Caco-2 (cell line): ENCODE data around the gene C1orf167. TPM values are rescaled to one million over a fixed set of nuclear protein-coding genes. Genes with fewer than 3 reads are reported as not detected.

Experiments
- BruUV-seq: library from RNA; stranded (reverse); fragments of 400-500 nt; replicated peaks from 2 replicates; lab custom pipeline; 2021; lab: Mats Ljungman, UMichigan
- CTCF ChIA-PET: fragments of 300-600 bp; sonication (Branson Sonifier 250); formaldehyde crosslinking; loops from one replicate; lab custom pipeline; 2022; ENCODE audit warnings: antibody characterized with exemption; lab: Charles Lee
- POLR2A ChIA-PET: fragments of 300-600 bp; sonication (Branson Sonifier 250); formaldehyde crosslinking; loops from one replicate; lab custom pipeline; 2022; ENCODE audit warnings: antibody characterized with exemption; lab: Charles Lee
- DNase-seq, 2 experiments: peaks; one replicate each; pipeline versions ENCODE4 v3.0.0 to v3.0.0-alpha.2; 2020 to 2022
- H3K27me3 ChIP-seq: replicated peaks from 2 replicates; pipeline ENCODE4 v1.6.0; 2011; ENCODE audit warnings: low read length; ENCODE audit not compliant: control insufficient read depth, insufficient read depth
- H3K36me3 ChIP-seq: 2 replicates; pipeline ENCODE4 v1.5.1; 2011; ENCODE audit warnings: low read length; ENCODE audit not compliant: control insufficient read depth, insufficient read depth
- H3K4me1 ChIP-seq: fragments of 250-450 bp; sonication (Bioruptor Pico); 2 replicates; pipeline ENCODE4 v1.5.1; 2020; ENCODE audit warnings: mild to moderate bottlenecking
- H3K4me3 ChIP-seq: 2 replicates; pipeline ENCODE4 v1.5.1; 2011; ENCODE audit warnings: low read depth, mild to moderate bottlenecking, control low read depth, low read length
- H3K9me3 ChIP-seq: fragments of 250-450 bp; sonication (Bioruptor Pico); 2 replicates; pipeline ENCODE4 v1.5.1; 2020; ENCODE audit warnings: mild to moderate bottlenecking, moderate library complexity
- H3K27ac Mint-ChIP-seq: one replicate; pipeline ENCODE4 v1.8.0; 2022; ENCODE audit warnings: mixed read lengths; ENCODE audit not compliant: unreplicated experiment
- H3K27me3 Mint-ChIP-seq: one replicate; pipeline ENCODE4 v1.8.0; 2022; ENCODE audit warnings: mixed read lengths; ENCODE audit not compliant: insufficient read depth, unreplicated experiment
- H3K36me3 Mint-ChIP-seq: one replicate; pipeline ENCODE4 v1.8.0; 2022; ENCODE audit warnings: mild to moderate bottlenecking, mixed read lengths; ENCODE audit not compliant: insufficient read depth, unreplicated experiment
- H3K4me1 Mint-ChIP-seq: one replicate; pipeline ENCODE4 v1.8.0; 2022; ENCODE audit warnings: low read depth, mixed read lengths; ENCODE audit not compliant: unreplicated experiment
- H3K4me3 Mint-ChIP-seq: one replicate; pipeline ENCODE4 v1.8.0; 2022; ENCODE audit warnings: mild to moderate bottlenecking, moderate library complexity, mixed read lengths; ENCODE audit not compliant: unreplicated experiment
- H3K9me3 Mint-ChIP-seq: one replicate; pipeline ENCODE4 v1.8.0; 2022; ENCODE audit warnings: mixed read lengths; ENCODE audit not compliant: unreplicated experiment
- intact Hi-C: fragments of 100-400 bp; cut with micrococcal nuclease; formaldehyde crosslinking; loops from one replicate; pipeline ENCODE4 v1.10.0; 2022; ENCODE audit not compliant: unreplicated experiment
- total RNA-seq: library from RNA; stranded (reverse); gene quantifications from 2 replicates; pipeline ENCODE4 v1.2.3, GENCODE V29; 2022
- TF ChIP-seq, protein P1 (sequence below), 2 experiments: fragments of 200-600 bp in 1 of 2; IDR thresholded peaks; 1 replicate in 1 of 2; 2 replicates in 1 of 2; pipeline versions ENCODE4 v1.5.1 to v1.8.0; 2011 to 2022; ENCODE audit warnings: antibody characterized with exemption in 1 of 2, control low read depth in 1 of 2, inconsistent platforms in 1 of 2, low read depth in 1 of 2, low read length in 1 of 2, mild to moderate bottlenecking in 1 of 2, moderate library complexity in 1 of 2; ENCODE audit not compliant: insufficient read depth in 1 of 2, severe bottlenecking in 1 of 2, unreplicated experiment in 1 of 2

C1orf167 gene
- total RNA-seq, 1 experiment from 2014 or later: 0.64 TPM

DNA sequence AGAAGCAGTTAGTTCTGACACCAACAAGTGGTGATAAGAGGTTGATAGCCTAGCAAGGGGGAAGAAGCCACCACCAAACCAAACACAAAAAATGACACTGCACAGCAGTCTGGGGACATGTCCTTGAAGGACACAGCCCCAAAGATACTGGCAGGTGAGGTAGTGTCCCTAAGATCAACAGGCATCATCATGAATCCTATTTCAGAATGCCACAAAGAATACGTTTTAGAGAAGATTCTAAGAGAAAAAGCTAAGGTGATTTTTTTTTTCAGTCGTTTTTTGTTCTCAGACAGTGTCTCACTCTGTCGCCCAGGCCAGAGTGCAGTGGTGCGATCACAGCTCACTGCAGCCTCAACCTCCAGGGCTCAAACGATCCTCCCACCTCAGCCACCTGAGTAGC, 24.2 kb downstream of the C1orf167 start:
- Mint-ChIP-seq H3K9me3 (no peaks in the 10 kb centered on the region), H3K27ac (no peak overlapping the region), H3K4me1 (peaks cover 7% of the 10 kb centered on the region), H3K4me3 (no peak overlapping the region), H3K36me3 (peaks cover 6% of the 10 kb centered on the region), H3K27me3 (no peaks in the 10 kb centered on the region)
- no peak for DNase-seq
- TF ChIP-seq, protein P1, sequence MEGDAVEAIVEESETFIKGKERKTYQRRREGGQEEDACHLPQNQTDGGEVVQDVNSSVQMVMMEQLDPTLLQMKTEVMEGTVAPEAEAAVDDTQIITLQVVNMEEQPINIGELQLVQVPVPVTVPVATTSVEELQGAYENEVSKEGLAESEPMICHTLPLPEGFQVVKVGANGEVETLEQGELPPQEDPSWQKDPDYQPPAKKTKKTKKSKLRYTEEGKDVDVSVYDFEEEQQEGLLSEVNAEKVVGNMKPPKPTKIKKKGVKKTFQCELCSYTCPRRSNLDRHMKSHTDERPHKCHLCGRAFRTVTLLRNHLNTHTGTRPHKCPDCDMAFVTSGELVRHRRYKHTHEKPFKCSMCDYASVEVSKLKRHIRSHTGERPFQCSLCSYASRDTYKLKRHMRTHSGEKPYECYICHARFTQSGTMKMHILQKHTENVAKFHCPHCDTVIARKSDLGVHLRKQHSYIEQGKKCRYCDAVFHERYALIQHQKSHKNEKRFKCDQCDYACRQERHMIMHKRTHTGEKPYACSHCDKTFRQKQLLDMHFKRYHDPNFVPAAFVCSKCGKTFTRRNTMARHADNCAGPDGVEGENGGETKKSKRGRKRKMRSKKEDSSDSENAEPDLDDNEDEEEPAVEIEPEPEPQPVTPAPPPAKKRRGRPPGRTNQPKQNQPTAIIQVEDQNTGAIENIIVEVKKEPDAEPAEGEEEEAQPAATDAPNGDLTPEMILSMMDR (IDR thresholded peaks at IDR 0.05; ENCODE audit: insufficient read depth in 1 of 2, low read depth in 1 of 2, low read length in 1 of 2, severe bottlenecking in 1 of 2, unreplicated experiment in 1 of 2): no peak
- no peaks in the 10 kb centered on the region for H3K9me3 ChIP-seq
- no peaks in the 10 kb centered on the region for H3K27me3 ChIP-seq
- BruUV-seq: TSS peak; percentile 18
- no peaks in the 10 kb centered on the region for H3K36me3 ChIP-seq
- intact Hi-C loops: no loop called here
- ChIA-PET CTCF (no interaction called here), POLR2A (interaction anchor here (0.6 kb wide), 1 partner anchor 567 kb away, joined by 7 read pairs; no protein-coding TSS in a partner anchor)
- peaks cover 26% of the 10 kb centered on the region for H3K4me1 ChIP-seq
- H3K4me3 ChIP-seq: no peak overlapping the region

DNA sequence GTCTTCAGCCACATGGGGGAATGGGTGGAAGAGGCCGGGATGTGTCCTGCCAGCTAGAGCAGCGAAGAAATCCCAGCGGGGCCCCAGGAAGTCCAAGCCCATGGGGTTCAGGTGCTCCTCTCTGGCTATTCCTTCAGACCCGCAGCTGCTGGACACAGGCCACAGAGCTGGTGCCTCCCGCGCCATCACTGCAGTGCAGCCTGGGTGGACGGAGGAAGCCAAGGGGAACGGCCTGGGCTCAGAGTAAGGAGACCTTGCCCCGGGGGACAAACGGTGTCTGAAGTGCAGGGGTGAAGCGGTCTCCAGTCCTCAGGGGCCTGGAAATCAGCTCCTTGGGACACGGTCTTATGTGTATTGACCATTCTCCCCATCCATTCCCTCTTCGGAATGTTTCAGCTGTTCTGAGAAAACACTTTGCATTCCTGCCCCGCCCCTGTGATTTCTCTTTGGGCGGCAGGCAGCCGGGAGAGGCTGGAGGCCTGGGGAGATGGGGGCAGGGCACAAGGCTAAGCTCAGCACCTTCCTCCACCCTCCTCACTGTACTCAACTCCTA, 25.3 kb downstream of the C1orf167 start:
- Mint-ChIP-seq H3K4me3 (peak overlapping the region; percentile 42), H3K4me1 (peaks cover 19% of the 10 kb centered on the region), H3K27me3 (no peaks in the 10 kb centered on the region), H3K36me3 (peaks cover 8% of the 10 kb centered on the region), H3K27ac (peak overlapping the region; percentile 89), H3K9me3 (no peaks in the 10 kb centered on the region)
- DNase-seq: peak; percentile 77 to 81
- no peaks in the 10 kb centered on the region for H3K9me3 ChIP-seq
- no peaks in the 10 kb centered on the region; the same call in 1 of the 2 replicates for H3K36me3 ChIP-seq
- no peaks in the 10 kb centered on the region for H3K27me3 ChIP-seq
- BruUV-seq: no TSS peak
- ChIA-PET CTCF (interaction anchor here (0.7 to 0.9 kb wide), 3 partner anchors 10 to 134 kb away, joined by 3 read pairs; partner anchors contain the start of gene FBXO2), POLR2A (interaction anchor here (0.7 to 1.4 kb wide), 4 partner anchors 19 to 122 kb away, joined by 3 to 5 read pairs (median 5); partner anchors contain the start of genes AGTRAP and CLCN6)
- no peak overlapping the region for H3K4me3 ChIP-seq
- peaks cover 34% of the 10 kb centered on the region for H3K4me1 ChIP-seq
- intact Hi-C loops: loop anchor here (1.0 kb wide), 1 partner anchor 18 kb away; the partner anchor contains the start of gene MTHFR
- TF ChIP-seq, protein P1 (IDR thresholded peaks at IDR 0.05; ENCODE audit: insufficient read depth in 1 of 2, low read depth in 1 of 2, low read length in 1 of 2, severe bottlenecking in 1 of 2, unreplicated experiment in 1 of 2): no peak

DNA sequence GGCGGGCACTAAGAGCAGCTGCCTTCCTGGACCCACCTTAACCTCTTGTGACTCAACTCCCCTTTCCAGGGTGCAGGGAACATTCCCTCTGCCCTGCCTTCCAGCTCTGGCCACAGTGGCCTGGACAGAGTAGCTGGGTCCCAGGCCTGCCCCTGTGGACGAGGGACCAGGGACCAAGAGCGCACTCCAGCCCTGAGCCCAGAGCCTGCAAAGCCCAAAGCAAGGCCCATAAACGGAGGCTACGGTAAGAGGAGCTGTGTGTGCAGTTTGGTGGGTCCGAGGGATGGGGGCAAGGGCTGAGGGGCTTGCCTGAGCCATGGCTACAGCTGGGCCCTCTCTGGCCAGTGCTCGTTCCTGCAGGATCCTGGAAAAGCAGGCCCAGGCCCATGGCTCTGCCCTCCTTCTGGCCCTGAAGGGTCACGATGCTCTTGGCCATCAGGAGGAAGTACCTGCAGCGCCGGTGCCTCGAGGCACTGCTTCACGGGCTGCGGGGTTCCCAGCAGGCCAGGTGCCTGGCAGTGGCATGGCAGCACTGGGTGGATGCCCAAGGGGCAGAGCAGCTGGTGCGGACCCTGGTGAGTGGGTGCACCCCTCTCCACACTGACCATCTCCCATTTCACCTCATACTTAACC, 25.9 kb downstream of the C1orf167 start:
- no peaks in the 10 kb centered on the region for H3K9me3 Mint-ChIP-seq
- intact Hi-C loops: loop anchor here (1.0 kb wide), 1 partner anchor 17 kb away; the partner anchor contains the start of gene MTHFR
- peak overlapping the region; percentile 42 for H3K4me3 Mint-ChIP-seq
- BruUV-seq: no TSS peak
- no peaks in the 10 kb centered on the region for H3K27me3 ChIP-seq
- H3K36me3 Mint-ChIP-seq: peaks cover 14% of the 10 kb centered on the region
- peaks cover 25% of the 10 kb centered on the region for H3K4me1 Mint-ChIP-seq
- ChIA-PET CTCF (interaction anchor here (0.7 to 0.9 kb wide), 3 partner anchors 11 to 134 kb away, joined by 3 read pairs; partner anchors contain the start of gene FBXO2), POLR2A (interaction anchor here (0.6 to 1.4 kb wide), 5 partner anchors 18 to 1388 kb away, joined by 3 to 5 read pairs (median 5); partner anchors contain the start of genes AGTRAP and CLCN6)
- H3K9me3 ChIP-seq: no peaks in the 10 kb centered on the region
- no peak overlapping the region for H3K4me3 ChIP-seq
- H3K27ac Mint-ChIP-seq: peak overlapping the region; percentile 89
- no peaks in the 10 kb centered on the region for H3K27me3 Mint-ChIP-seq
- TF ChIP-seq, protein P1 (IDR thresholded peaks at IDR 0.05; ENCODE audit: insufficient read depth in 1 of 2, low read depth in 1 of 2, low read length in 1 of 2, severe bottlenecking in 1 of 2, unreplicated experiment in 1 of 2): no peak
- no peak for DNase-seq
- peaks cover 40% of the 10 kb centered on the region for H3K4me1 ChIP-seq
- H3K36me3 ChIP-seq: no peaks in the 10 kb centered on the region; the same call in 1 of the 2 replicates
